HG02642 (cell line): Measurements from ENCODE around the gene LSM2.

Experiments
- ATAC-seq: cut with Tn5 transposase; IDR thresholded peaks from one replicate; pipeline ENCODE4 v1.9.1; 2021; ENCODE audit warnings: mild to moderate bottlenecking; ENCODE audit not compliant: unreplicated experiment, poor library complexity

The LSM2 gene

GRCh38 chr6:31762356-31762755, 44.4 kb downstream of the LSM2 start, which contains the start of gene SAPCD1:
Gene SAPCD1 (plus strand): TSS chr6:31762656. CDS start chr6:31763055, 399 bp downstream.
- ATAC-seq, result no peak

- ATAC-seq, result no peak
These were observed 45.4 kb downstream of the LSM2 start for GRCh38 chr6:31761343-31761742.

- no peak for ATAC-seq
These were observed 46.0 kb downstream of the LSM2 start for GRCh38 chr6:31760790-31761189.

GRCh38 chr6:31758281-31758680, 48.5 kb downstream of the LSM2 start:
- no peak for ATAC-seq

- ATAC-seq, result no peak
These were observed 53.9 kb downstream of the LSM2 start for GRCh38 chr6:31752739-31753319.

- no peak for ATAC-seq
These were observed 56.2 kb downstream of the LSM2 start for GRCh38 chr6:31750411-31751022.

GRCh38 chr6:31749301-31750036, 57.3 kb downstream of the LSM2 start:
- no peak for ATAC-seq
